Smooth muscle cell (in vitro differentiated cells): ENCODE data around the gene DLL1. TPM values are rescaled to one million over a fixed set of nuclear protein-coding genes. Genes with fewer than 3 reads are reported as not detected.
"Not testable (repeated sequence)": the region's sequence is repeated elsewhere in the genome, so short reads cannot be mapped to it uniquely, and the experiment has no call there.

Experiments used
- DNase-seq: peaks from one replicate; lab custom pipeline; 2025; ENCODE audit not compliant: unreplicated experiment; lab: John Stamatoyannopoulos, UW
- H2AFZ ChIP-seq: fragments of 200-600 bp; sonication (generic); 2 replicates; pipeline ENCODE4 v1.6.0; 2016; ENCODE audit warnings: antibody characterized with exemption, low read depth, mild to moderate bottlenecking
- H3F3A ChIP-seq: fragments of 200-600 bp; sonication (generic); 2 replicates; pipeline ENCODE4 v1.6.0; 2017; ENCODE audit warnings: antibody characterized with exemption, low read depth
- H3K27ac ChIP-seq: fragments of 200-600 bp; sonication (generic); 2 replicates; pipeline ENCODE4 v1.5.1; 2016; ENCODE audit warnings: low read depth, mild to moderate bottlenecking
- H3K27me3 ChIP-seq: fragments of 200-600 bp; sonication (generic); 2 replicates; pipeline ENCODE4 v1.6.1; 2016; ENCODE audit warnings: low read depth, mild to moderate bottlenecking
- H3K36me3 ChIP-seq: fragments of 200-600 bp; sonication (generic); 2 replicates; pipeline ENCODE4 v1.5.1; 2016; ENCODE audit warnings: low read depth
- H3K4me1 ChIP-seq: fragments of 200-600 bp; sonication (generic); 2 replicates; pipeline ENCODE4 v1.5.1; 2016; ENCODE audit warnings: low read depth
- H3K4me2 ChIP-seq: fragments of 200-600 bp; sonication (generic); 2 replicates; pipeline ENCODE4 v1.6.0; 2016; ENCODE audit warnings: mild to moderate bottlenecking
- H3K4me3 ChIP-seq: fragments of 200-600 bp; sonication (generic); 2 replicates; pipeline ENCODE4 v1.5.1; 2016; ENCODE audit warnings: mild to moderate bottlenecking
- H3K79me2 ChIP-seq: fragments of 200-600 bp; sonication (generic); 2 replicates; pipeline ENCODE4 v1.6.0; 2016; ENCODE audit warnings: low read depth, mild to moderate bottlenecking
- H3K9ac ChIP-seq: fragments of 200-600 bp; sonication (generic); 2 replicates; pipeline ENCODE4 v1.6.0; 2016; ENCODE audit warnings: low read depth
- H3K9me3 ChIP-seq: fragments of 200-600 bp; sonication (generic); replicated peaks from 2 replicates; pipeline ENCODE4 v1.5.1; 2016; ENCODE audit warnings: low read depth
- H4K20me1 ChIP-seq: fragments of 200-600 bp; sonication (generic); 2 replicates; pipeline ENCODE4 v1.6.0; 2016; ENCODE audit warnings: low read depth
- WGBS: methylation state at CpG from one replicate; pipeline ENCODE4 v1.1.7; 2016; ENCODE audit warnings: low lambda C conversion rate; 5-methylcytosine and 5-hydroxymethylcytosine counted together
- polyA plus RNA-seq: library from polyadenylated mRNA; unstranded; fragments of >200 nt; fragmentation: Nextera tagmentation; extraction: Ambion mirVana; gene quantifications from 2 replicates; pipeline ENCODE4 v1.2.1, GENCODE V29; 2016
- total RNA-seq: library from RNA; depleted of rRNA; stranded (reverse); fragments of >200 nt; gene quantifications from 2 replicates; pipeline ENCODE4 v1.2.3, GENCODE V29; 2014
- TF ChIP-seq, protein P1 (sequence below): fragments of 200-600 bp; sonication (generic); IDR thresholded peaks from 2 replicates; pipeline ENCODE4 v1.5.1; 2017; ENCODE audit warnings: borderline replicate concordance, mild to moderate bottlenecking, antibody characterized with exemption; ENCODE audit not compliant: insufficient read depth, poor library complexity, severe bottlenecking

Gene DLL1, protein sequence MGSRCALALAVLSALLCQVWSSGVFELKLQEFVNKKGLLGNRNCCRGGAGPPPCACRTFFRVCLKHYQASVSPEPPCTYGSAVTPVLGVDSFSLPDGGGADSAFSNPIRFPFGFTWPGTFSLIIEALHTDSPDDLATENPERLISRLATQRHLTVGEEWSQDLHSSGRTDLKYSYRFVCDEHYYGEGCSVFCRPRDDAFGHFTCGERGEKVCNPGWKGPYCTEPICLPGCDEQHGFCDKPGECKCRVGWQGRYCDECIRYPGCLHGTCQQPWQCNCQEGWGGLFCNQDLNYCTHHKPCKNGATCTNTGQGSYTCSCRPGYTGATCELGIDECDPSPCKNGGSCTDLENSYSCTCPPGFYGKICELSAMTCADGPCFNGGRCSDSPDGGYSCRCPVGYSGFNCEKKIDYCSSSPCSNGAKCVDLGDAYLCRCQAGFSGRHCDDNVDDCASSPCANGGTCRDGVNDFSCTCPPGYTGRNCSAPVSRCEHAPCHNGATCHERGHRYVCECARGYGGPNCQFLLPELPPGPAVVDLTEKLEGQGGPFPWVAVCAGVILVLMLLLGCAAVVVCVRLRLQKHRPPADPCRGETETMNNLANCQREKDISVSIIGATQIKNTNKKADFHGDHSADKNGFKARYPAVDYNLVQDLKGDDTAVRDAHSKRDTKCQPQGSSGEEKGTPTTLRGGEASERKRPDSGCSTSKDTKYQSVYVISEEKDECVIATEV
- total RNA-seq = 0.27 and 0.36 TPM in 2 replicates
- polyA plus RNA-seq = 0.70 and 0.99 TPM in 2 replicates

DNA sequence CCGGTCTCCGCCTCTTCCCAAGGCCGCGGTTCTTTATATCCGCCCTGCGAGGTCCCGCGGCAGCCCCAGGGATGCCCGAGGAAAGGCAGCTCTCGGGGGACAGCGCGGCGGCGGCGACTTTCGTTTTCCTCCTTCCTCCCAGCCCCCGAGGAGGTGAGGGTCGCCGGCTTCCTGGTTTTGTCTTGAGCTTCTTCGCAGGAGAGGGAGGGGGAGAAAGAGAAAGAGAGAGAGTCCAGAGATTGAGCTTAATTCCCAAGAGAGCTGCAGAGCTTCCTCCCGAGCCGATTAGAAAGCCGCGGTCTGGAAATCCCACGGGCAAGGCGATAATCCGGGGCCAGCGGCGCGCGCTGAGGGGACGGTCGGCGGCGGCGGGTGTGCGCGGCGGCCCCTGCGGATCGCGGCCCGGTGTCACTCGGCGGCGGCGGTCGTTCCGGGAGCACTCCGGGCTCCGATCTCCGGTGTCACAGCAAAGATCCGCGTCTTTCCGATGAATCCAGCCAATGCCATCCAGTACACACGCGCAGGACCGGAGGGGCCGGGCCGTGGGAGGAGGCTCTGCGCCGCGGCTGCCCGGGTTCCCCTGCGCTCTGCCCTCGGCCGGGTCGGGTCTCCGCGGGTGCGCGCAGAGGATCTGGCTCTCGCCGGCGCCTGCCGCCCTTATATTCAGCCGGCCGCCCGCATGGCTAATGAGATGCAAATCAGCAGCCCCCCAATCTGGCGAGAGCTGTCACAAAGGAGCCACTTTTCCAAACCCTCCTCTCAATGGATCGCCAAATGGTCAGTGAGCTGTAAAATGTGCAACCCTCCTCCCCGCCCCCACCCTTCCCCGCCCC, at the start of gene DLL1:
DLL1 (minus strand) TSS at position 783 of the 833 bp plus-strand sequence. CDS start 939 bp downstream, outside the sequence.
- Histone ChIP-seq H3K9ac (no peak within 1 kb of the TSS), H3K4me2 (peak within 1 kb of the TSS; percentile 85), H3F3A (no peaks in the 10 kb centered on the region), H4K20me1 (no peaks in the 10 kb centered on the region), H3K27me3 (peaks cover 90% of the 10 kb centered on the region), H3K79me2 (no peaks in the 10 kb centered on the region), H3K9me3 (no peaks in the 10 kb centered on the region), H3K4me1 (peaks cover 68% of the 10 kb centered on the region), H2AFZ (peak within 1 kb of the TSS; percentile 71), H3K4me3 (peak within 1 kb of the TSS; percentile 58), H3K36me3 (no peaks in the 10 kb centered on the region), H3K27ac (no peak within 1 kb of the TSS)
- TF ChIP-seq, protein P1, sequence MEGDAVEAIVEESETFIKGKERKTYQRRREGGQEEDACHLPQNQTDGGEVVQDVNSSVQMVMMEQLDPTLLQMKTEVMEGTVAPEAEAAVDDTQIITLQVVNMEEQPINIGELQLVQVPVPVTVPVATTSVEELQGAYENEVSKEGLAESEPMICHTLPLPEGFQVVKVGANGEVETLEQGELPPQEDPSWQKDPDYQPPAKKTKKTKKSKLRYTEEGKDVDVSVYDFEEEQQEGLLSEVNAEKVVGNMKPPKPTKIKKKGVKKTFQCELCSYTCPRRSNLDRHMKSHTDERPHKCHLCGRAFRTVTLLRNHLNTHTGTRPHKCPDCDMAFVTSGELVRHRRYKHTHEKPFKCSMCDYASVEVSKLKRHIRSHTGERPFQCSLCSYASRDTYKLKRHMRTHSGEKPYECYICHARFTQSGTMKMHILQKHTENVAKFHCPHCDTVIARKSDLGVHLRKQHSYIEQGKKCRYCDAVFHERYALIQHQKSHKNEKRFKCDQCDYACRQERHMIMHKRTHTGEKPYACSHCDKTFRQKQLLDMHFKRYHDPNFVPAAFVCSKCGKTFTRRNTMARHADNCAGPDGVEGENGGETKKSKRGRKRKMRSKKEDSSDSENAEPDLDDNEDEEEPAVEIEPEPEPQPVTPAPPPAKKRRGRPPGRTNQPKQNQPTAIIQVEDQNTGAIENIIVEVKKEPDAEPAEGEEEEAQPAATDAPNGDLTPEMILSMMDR = no peak
- no peak for DNase-seq
- 1% methylated on average over 81 of the region's 83 CpGs for WGBS

DNA sequence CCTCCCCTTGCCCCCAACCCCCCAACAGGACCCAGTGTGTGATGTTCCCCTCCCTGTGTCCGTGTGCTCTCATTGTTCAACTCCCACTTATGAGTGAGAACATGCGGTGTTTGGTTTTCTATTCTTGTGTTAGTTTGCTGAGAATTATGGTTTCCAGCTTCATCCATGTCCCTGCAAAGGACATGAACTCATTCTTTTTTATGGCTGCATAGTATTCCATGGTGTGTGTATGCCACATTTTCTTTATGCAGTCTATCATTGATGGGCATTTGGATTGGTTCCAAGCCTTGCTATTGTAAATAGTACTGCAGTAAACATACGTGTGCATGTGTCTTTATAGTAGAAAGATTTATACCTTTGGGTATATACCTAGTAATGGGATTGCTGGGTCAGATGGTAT, 44.3 kb upstream of the DLL1 start:
- not testable (repeated sequence) for H3K27ac ChIP-seq, H2AFZ ChIP-seq, H3K4me3 ChIP-seq, H3K9ac ChIP-seq, H3F3A ChIP-seq, H3K27me3 ChIP-seq, H3K4me1 ChIP-seq, H3K9me3 ChIP-seq, DNase-seq, H3K4me2 ChIP-seq
- 96% methylated on average over 3 of the region's 3 CpGs for WGBS
- peaks cover 33% of the 10 kb centered on the region for H3K79me2 ChIP-seq
- peaks cover 57% of the 10 kb centered on the region for H4K20me1 ChIP-seq
- peaks cover 12% of the 10 kb centered on the region for H3K36me3 ChIP-seq

DNA sequence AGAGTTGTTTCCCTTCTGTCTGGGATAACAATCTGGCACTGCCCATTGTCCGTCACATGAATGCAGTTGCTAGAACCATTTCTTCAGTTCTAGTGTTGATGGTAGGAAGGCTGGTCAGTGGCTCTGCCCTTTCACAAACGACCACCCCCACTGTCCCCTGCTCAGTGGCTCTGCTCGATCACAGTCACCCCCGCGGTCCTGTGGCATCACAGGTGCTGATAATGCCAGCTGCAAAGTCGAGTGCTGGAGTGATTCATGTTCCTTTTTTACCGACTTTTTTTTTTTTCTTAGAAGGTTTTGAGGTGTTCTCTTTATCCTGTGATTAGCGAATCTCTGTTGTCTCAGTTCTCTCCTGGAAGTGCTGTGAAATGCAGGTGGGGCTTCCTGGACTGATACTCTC, 38.4 kb upstream of the DLL1 start:
- Histone ChIP-seq H3K9me3 (no peaks in the 10 kb centered on the region), H3K4me3 (no peak overlapping the region), H3K4me2 (no peak overlapping the region), H3K79me2 (peaks cover under 1% of the 10 kb centered on the region), H2AFZ (no peak overlapping the region), H3K27me3 (no peaks in the 10 kb centered on the region), H3K4me1 (no peaks in the 10 kb centered on the region), H3F3A (no peaks in the 10 kb centered on the region), H3K9ac (no peak overlapping the region), H3K36me3 (peaks cover 8% of the 10 kb centered on the region), H4K20me1 (peaks cover 40% of the 10 kb centered on the region), H3K27ac (no peak overlapping the region)
- TF ChIP-seq, protein P1 = no peak
- WGBS = 93% methylated on average over 8 of the region's 8 CpGs
- DNase-seq = no peak

DNA sequence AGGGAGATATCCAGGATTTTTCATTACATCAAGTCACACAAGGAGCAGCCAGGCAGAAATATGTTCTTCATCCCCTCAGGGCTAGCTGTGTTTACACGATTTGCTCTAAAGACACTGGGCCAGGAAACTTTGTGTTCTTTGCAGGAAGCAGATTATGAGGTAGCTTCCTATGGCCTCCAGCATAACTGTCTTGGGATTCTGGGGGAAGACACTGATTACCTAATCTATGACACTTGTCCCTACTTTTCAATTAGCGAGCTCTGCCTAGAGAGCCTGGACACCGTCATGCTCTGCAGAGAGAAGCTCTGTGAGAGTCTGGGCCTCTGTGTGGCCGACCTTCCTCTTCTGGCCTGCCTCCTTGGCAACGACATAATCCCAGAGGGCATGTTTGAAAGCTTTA, 26.8 kb upstream of the DLL1 start:
- Histone ChIP-seq H3K4me1 (peaks cover 22% of the 10 kb centered on the region), H3K9ac (no peak overlapping the region), H3K4me2 (no peak overlapping the region), H3K27ac (peak overlapping the region; percentile 90), H3K27me3 (no peaks in the 10 kb centered on the region), H4K20me1 (peaks cover 98% of the 10 kb centered on the region), H3K79me2 (peaks cover 30% of the 10 kb centered on the region), H3K36me3 (no peaks in the 10 kb centered on the region), H3F3A (peaks cover 25% of the 10 kb centered on the region), H3K4me3 (no peak overlapping the region), H2AFZ (no peak overlapping the region), H3K9me3 (no peaks in the 10 kb centered on the region)
- DNase-seq = no peak
- TF ChIP-seq, protein P1 = no peak
- WGBS = 27% methylated on average over 5 of the region's 5 CpGs
